A549 (cell line): ENCODE measurements around the gene SH3D21. TPM values are rescaled to one million over a fixed set of nuclear protein-coding genes. Genes with fewer than 3 reads are reported as not detected.
A peak's percentile ranks its signal among the peaks of the same experiment; 100 is the strongest.

Experiments used
- ATAC-seq, 2 experiments: fragments of 200-7000 bp in 1 of 2; fragments of >200 bp in 1 of 2; cut with Nextera tagmentation in 1 of 2; cut with Tn5 transposase in 1 of 2; 3 replicates each; pipeline versions ENCODE4 v1.8.0 to v1.9.1; 2018 to 2020; ENCODE audit warnings: mild to moderate bottlenecking in 1 of 2, moderate library complexity in 1 of 2
- CTCF ChIA-PET: fragments of 300-600 bp; sonication (Branson Sonifier 250); formaldehyde crosslinking; extraction: SDS; loops from one replicate; lab custom pipeline; 2021; ENCODE audit warnings: antibody characterized with exemption, inconsistent platforms; lab: Yijun Ruan, JAX
- POLR2A ChIA-PET: fragments of 350-600 bp; formaldehyde crosslinking; extraction: SDS; loops from one replicate; lab custom pipeline; 2021; ENCODE audit warnings: antibody characterized with exemption, inconsistent platforms; lab: Yijun Ruan, JAX
- DNase-seq, 2 experiments: peaks; one replicate each; pipeline versions ENCODE4 v3.0.0 to v3.0.0-alpha.2; 2011 to 2016; ENCODE audit warnings: low read depth in 1 of 2, low spot score in 1 of 2
- FAIRE-seq: peaks from 2 replicates; lab custom pipeline; 2011; peaks lifted over from hg19 to GRCh38; lab: Jason Lieb, UNC
- H3K27ac ChIP-seq, 2 experiments: fragments of >200 bp; sonication (Bioruptor Twin); formaldehyde crosslinking; 3 replicates each; pipeline ENCODE4 v1.5.1; 2016 to 2017
- H3K4me1 ChIP-seq: fragments of >200 bp; sonication (Bioruptor Twin); formaldehyde crosslinking; 3 replicates; pipeline ENCODE4 v1.6.1; 2016
- H3K4me2 ChIP-seq: fragments of >200 bp; sonication (Bioruptor Twin); formaldehyde crosslinking; 3 replicates; pipeline ENCODE4 v1.6.1; 2016
- H3K4me3 ChIP-seq: fragments of >200 bp; sonication (Bioruptor Twin); formaldehyde crosslinking; 3 replicates; pipeline ENCODE4 v1.5.1; 2016
- H3K9me3 ChIP-seq: fragments of >200 bp; sonication (Bioruptor Twin); formaldehyde crosslinking; 3 replicates; pipeline ENCODE4 v1.6.1; 2016
- CBX8 ChIP-seq: fragments of 200-600 bp; sonication (generic); IDR thresholded peaks from 2 replicates; pipeline ENCODE4 v1.6.1; 2016
- CEBPB ChIP-seq, 2 experiments: fragments of >200 bp in 1 of 2; sonication (Bioruptor Twin) in 1 of 2; formaldehyde crosslinking in 1 of 2; IDR thresholded peaks; 2 replicates each; pipeline ENCODE4 v1.6.1; 2012 to 2016
- CTCF ChIP-seq: fragments of >200 bp; sonication (Bioruptor Twin); formaldehyde crosslinking; IDR thresholded peaks from 3 replicates; pipeline ENCODE4 v1.5.1; 2016
- E2F6 ChIP-seq: IDR thresholded peaks from 2 replicates; pipeline ENCODE4 v1.6.1; 2012; ENCODE audit warnings: low read depth, borderline replicate concordance
- GATA3 ChIP-seq: IDR thresholded peaks from 2 replicates; pipeline ENCODE4 v1.6.1; 2012; ENCODE audit warnings: borderline replicate concordance
- MAZ ChIP-seq: fragments of 150-350 bp; IDR thresholded peaks from 2 replicates; pipeline ENCODE4 v1.6.1; 2014; ENCODE audit warnings: antibody characterized with exemption, low read depth, low read length, borderline replicate concordance
- NFE2L2 ChIP-seq: fragments of 150-350 bp; conservative IDR thresholded peaks from 2 replicates; pipeline ENCODE4 v1.6.1; 2014; ENCODE audit warnings: low read length
- NPAS2 ChIP-seq: fragments of 250-450 bp; sonication (Bioruptor Pico); IDR thresholded peaks from 2 replicates; pipeline ENCODE4 v1.8.0; 2022; ENCODE audit warnings: mild to moderate bottlenecking, moderate library complexity, borderline replicate concordance
- NR3C1 ChIP-seq: fragments of >200 bp; sonication (Bioruptor Twin); formaldehyde crosslinking; IDR thresholded peaks from 3 replicates; pipeline ENCODE4 v1.6.1; 2017
- PHF8 ChIP-seq: fragments of 200-600 bp; sonication (generic); IDR thresholded peaks from 2 replicates; pipeline ENCODE4 v1.6.1; 2016; ENCODE audit warnings: low read depth, mild to moderate bottlenecking, antibody characterized with exemption, moderate library complexity, borderline replicate concordance
- REST ChIP-seq: fragments of 200-600 bp; sonication (generic); IDR thresholded peaks from 2 replicates; pipeline ENCODE4 v1.6.1; 2016; ENCODE audit warnings: antibody characterized with exemption, mild to moderate bottlenecking, moderate library complexity
- SMC3 ChIP-seq: fragments of >200 bp; sonication (Bioruptor Twin); formaldehyde crosslinking; IDR thresholded peaks from 3 replicates; pipeline ENCODE4 v1.6.1; 2018; ENCODE audit warnings: inconsistent platforms
- USF2 ChIP-seq: fragments of 450-650 bp; IDR thresholded peaks from 2 replicates; pipeline ENCODE4 v1.6.1; 2014; ENCODE audit warnings: antibody characterized with exemption
- WGBS: methylation state at CpG from one replicate; pipeline ENCODE4 v1.1.6; 2017; ENCODE audit errors: missing lambda C conversion rate; 5-methylcytosine and 5-hydroxymethylcytosine counted together
- polyA plus RNA-seq, 4 experiments: library from polyadenylated mRNA; depleted of rRNA in 3 of 4; stranded (reverse); fragments of >200 nt; fragmentation: RNase III in 1 of 4; extraction: RNeasy Plus Mini Kit Qiagen cat#74134 plus additional on column Dnase treatment in 1 of 4; gene quantifications; 2 replicates in 3 of 4; 3 replicates in 1 of 4; pipeline ENCODE4 v1.2.3, GENCODE V29; 2011 to 2017
- TF ChIP-seq, protein P1 (sequence below): fragments of 250-450 bp; sonication (Bioruptor Pico); IDR thresholded peaks from 2 replicates; pipeline ENCODE4 v1.5.0; 2020; ENCODE audit warnings: low read depth, mild to moderate bottlenecking, moderate library complexity
- TF ChIP-seq, protein P2 (sequence below): fragments of 150-350 bp; IDR thresholded peaks from 2 replicates; pipeline ENCODE4 v1.6.1; 2014; ENCODE audit warnings: low read depth, mild to moderate bottlenecking, low read length

SH3D21 gene
- polyA plus RNA-seq, 2 of the 4 experiments (the other 2 are of a cell fraction) = 0.41 to 1.1 TPM

- DNase-seq (no peak), ATAC-seq (no peak), FAIRE-seq (no peak)
- POLR2A ChIA-PET = interaction anchor here (0.6 to 1.3 kb wide), 2 partner anchors 31 to 100 kb away, joined by 3 to 5 read pairs; no protein-coding TSS in a partner anchor
- H3K27ac ChIP-seq = 0 out of 6 replicates have a peak overlapping the region, but pooled peaks of 1 of the 2 experiments have one; percentile 21
- 49% methylated on average over 4 of the region's 4 CpGs for WGBS
- H3K4me3 ChIP-seq = no peak overlapping the region
- no peaks in the 10 kb centered on the region for H3K9me3 ChIP-seq
- TF ChIP-seq MAZ = no peak
- no peak for TF ChIP-seq REST
- TF ChIP-seq, protein P1, sequence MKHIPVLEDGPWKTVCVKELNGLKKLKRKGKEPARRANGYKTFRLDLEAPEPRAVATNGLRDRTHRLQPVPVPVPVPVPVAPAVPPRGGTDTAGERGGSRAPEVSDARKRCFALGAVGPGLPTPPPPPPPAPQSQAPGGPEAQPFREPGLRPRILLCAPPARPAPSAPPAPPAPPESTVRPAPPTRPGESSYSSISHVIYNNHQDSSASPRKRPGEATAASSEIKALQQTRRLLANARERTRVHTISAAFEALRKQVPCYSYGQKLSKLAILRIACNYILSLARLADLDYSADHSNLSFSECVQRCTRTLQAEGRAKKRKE (CRISPR knock-in tag) = no peak
- no peak for TF ChIP-seq CBX8
- TF ChIP-seq E2F6 = no peak
- no peak for TF ChIP-seq NPAS2
- TF ChIP-seq SMC3 = no peak
- TF ChIP-seq GATA3 = no peak
- CTCF ChIA-PET = interaction anchor here (0.6 to 17.8 kb wide), 3 partner anchors 12 to 206 kb away, joined by 3 to 201 read pairs (median 12); no protein-coding TSS in a partner anchor
- H3K4me1 ChIP-seq = peaks cover 33% of the 10 kb centered on the region
- H3K4me2 ChIP-seq = no peak overlapping the region
Observed at GRCh38 chr1:36355811-36356210, 49.6 kb downstream of the SH3D21 start.

DNA sequence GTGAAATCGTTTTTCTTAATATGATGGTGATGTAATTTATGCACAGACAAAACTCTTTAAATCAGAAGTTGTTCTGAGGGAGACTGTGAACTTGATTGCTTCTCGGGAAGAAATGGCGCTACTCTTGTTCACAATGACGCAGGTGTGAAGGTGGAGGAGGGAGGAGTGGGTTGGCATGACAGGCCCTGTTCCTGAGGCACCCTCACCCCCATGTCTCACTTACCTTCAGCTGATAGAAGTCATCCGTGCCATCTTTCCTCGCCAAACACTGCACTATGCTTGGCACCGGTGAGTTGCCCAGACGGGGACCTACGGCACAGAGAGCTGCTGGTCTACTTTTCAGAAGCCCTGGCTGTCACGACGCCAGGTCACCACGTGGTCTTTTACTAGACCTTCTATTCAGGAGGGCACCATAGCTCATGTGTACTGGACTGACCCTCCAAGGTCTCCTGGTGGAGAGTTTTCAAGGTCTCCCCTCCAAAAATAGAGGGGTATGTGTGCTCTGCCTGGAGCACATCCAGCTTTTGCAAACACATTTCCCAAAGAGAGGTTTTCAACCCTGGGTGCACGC, 52.4 kb downstream of the SH3D21 start:
- ChIA-PET CTCF (interaction anchor here (0.6 to 3.0 kb wide), 3 partner anchors 10 to 469 kb away, joined by 3 to 15 read pairs (median 8); no protein-coding TSS in a partner anchor), POLR2A (no interaction called here)
- Histone ChIP-seq H3K4me2 (no peak overlapping the region), H3K4me3 (no peak overlapping the region), H3K9me3 (no peaks in the 10 kb centered on the region), H3K4me1 (peaks cover 5% of the 10 kb centered on the region; the same call in 2 of the 3 replicates), H3K27ac (no peak overlapping the region)
- no peak for FAIRE-seq
- ATAC-seq = no peak
- 87% methylated on average over 12 of the region's 13 CpGs for WGBS
- no peak for DNase-seq
- TF ChIP-seq PHF8 (no peak), NFE2L2 (no peak), NR3C1 (no peak), CEBPB (IDR thresholded peaks at IDR 0.05) (no peak)
- TF ChIP-seq, protein P2, sequence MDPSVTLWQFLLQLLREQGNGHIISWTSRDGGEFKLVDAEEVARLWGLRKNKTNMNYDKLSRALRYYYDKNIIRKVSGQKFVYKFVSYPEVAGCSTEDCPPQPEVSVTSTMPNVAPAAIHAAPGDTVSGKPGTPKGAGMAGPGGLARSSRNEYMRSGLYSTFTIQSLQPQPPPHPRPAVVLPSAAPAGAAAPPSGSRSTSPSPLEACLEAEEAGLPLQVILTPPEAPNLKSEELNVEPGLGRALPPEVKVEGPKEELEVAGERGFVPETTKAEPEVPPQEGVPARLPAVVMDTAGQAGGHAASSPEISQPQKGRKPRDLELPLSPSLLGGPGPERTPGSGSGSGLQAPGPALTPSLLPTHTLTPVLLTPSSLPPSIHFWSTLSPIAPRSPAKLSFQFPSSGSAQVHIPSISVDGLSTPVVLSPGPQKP = no peak
- TF ChIP-seq, protein P1 (CRISPR knock-in tag) = no peak

DNA sequence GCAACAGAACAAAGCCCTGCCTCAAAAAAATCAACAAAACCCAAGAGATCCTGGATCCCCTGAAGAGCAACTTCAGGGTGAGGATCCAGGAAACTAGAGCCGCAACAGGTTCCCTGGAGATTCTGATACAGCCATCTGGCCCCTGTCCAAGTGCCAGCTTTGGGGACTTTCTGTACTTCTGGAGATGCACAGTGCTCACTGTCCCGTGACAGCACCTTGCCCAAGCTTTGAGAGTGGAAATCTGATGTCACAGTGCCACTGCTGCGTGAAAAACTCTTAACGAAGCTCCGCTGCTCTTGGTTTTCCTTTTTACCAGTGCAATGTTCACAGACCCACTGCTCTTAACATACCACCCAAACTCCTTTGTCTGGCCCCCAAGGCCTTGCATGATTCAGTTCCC, 53.2 kb downstream of the SH3D21 start:
- WGBS = 95% methylated on average over 5 of the region's 5 CpGs
- Histone ChIP-seq H3K4me2 (no peak overlapping the region), H3K9me3 (no peaks in the 10 kb centered on the region), H3K4me1 (peaks cover 5% of the 10 kb centered on the region; the same call in 1 of the 3 replicates), H3K27ac (no peak overlapping the region), H3K4me3 (no peak overlapping the region)
- DNase-seq (no peak), ATAC-seq (no peak), FAIRE-seq (no peak)
- ChIA-PET POLR2A (no interaction called here), CTCF (interaction anchor here (1.8 to 3.0 kb wide), 2 partner anchors 9 to 17 kb away, joined by 8 to 15 read pairs; no protein-coding TSS in a partner anchor)
- TF ChIP-seq, protein P2 = no peak
- TF ChIP-seq NR3C1 (no peak), CTCF (no peak), USF2 (no peak)
